Measurements from ENCODE around the gene ZNF592. TPM values are rescaled to one million over a fixed set of nuclear protein-coding genes. Genes with fewer than 3 reads are reported as not detected.

The ZNF592 gene
- total and polyA plus RNA-seq, 2 of the 13 experiments (the other 11 are each of a cell fraction or from before 2014, with no cell fraction given) = 8.2 to 9.8 TPM

- TF ChIP-seq ZC3H4 (CRISPR knock-in tag; IDR thresholded peaks at IDR 0.05; ENCODE audit: borderline replicate concordance) = 0 out of 2 replicates have a peak, but pooled peaks have one; percentile 8
- TF ChIP-seq ATF2 (CRISPR knock-in tag; IDR thresholded peaks at IDR 0.05) = no peak
- TF ChIP-seq ZBTB26 (CRISPR knock-in tag; IDR thresholded peaks at IDR 0.05; ENCODE audit: borderline replicate concordance) = no peak
- TF ChIP-seq AHR (CRISPR knock-in tag; IDR thresholded peaks at IDR 0.05) = no peak
- TF ChIP-seq POGZ (CRISPR knock-in tag; IDR thresholded peaks at IDR 0.05) = 0 out of 2 replicates have a peak, but pooled peaks have one; percentile 46
- no peak for TF ChIP-seq ZNF775 (CRISPR knock-in tag; IDR thresholded peaks at IDR 0.05; ENCODE audit: borderline replicate concordance)
- TF ChIP-seq BCL3 (CRISPR knock-in tag; IDR thresholded peaks at IDR 0.05) = peak; percentile 59; the same call in 1 of the 2 replicates
- peak; percentile 44; the same call in 1 of the 2 replicates for TF ChIP-seq STAT6 (CRISPR knock-in tag; IDR thresholded peaks at IDR 0.05; ENCODE audit: borderline replicate concordance)
- no peak for TF ChIP-seq ARNT (IDR thresholded peaks at IDR 0.05)
- no peak for TF ChIP-seq MNT (IDR thresholded peaks at IDR 0.05)
- no peak; the same call in 1 of the 2 replicates for TF ChIP-seq ZFYVE20 (CRISPR knock-in tag; IDR thresholded peaks at IDR 0.05; ENCODE audit: borderline replicate concordance, low read depth)
- no peak for TF ChIP-seq ZBED4 (CRISPR knock-in tag; IDR thresholded peaks at IDR 0.05; ENCODE audit: borderline replicate concordance)
- peak; percentile 70; the same call in 1 of the 2 replicates for TF ChIP-seq NFE2L1 (CRISPR knock-in tag; IDR thresholded peaks at IDR 0.05; ENCODE audit: borderline replicate concordance)
- TF ChIP-seq TSC22D2 (CRISPR knock-in tag; IDR thresholded peaks at IDR 0.05; ENCODE audit: borderline replicate concordance) = no peak
- no peak; the same call in 1 of the 2 replicates for TF ChIP-seq ZNF430 (CRISPR knock-in tag; IDR thresholded peaks at IDR 0.05)
Measured at GRCh38 chr15:84747416-84748273, 747 bp upstream of the ZNF592 start (continued).
